HPDE6-E6E7 (cell line): Measurements from ENCODE around the gene CCR7.
A peak's percentile ranks its signal among the peaks of the same experiment; 100 is the strongest.

Source experiments
- DNase-seq: peaks from one replicate; pipeline ENCODE4 v3.0.0; 2011; ENCODE audit warnings: missing footprints; ENCODE audit errors: extremely low spot score

Gene CCR7

GRCh38 chr17:40516581-40517285 lies 48.5 kb downstream of the CCR7 start:
- no peak for DNase-seq

GRCh38 chr17:40515491-40516041 lies 49.7 kb downstream of the CCR7 start:
- DNase-seq, result no peak

GRCh38 chr17:40515011-40515410 lies 50.3 kb downstream of the CCR7 start:
- no peak for DNase-seq

GRCh38 chr17:40514013-40514875 lies 51.0 kb downstream of the CCR7 start:
- DNase-seq, result no peak

DNA sequence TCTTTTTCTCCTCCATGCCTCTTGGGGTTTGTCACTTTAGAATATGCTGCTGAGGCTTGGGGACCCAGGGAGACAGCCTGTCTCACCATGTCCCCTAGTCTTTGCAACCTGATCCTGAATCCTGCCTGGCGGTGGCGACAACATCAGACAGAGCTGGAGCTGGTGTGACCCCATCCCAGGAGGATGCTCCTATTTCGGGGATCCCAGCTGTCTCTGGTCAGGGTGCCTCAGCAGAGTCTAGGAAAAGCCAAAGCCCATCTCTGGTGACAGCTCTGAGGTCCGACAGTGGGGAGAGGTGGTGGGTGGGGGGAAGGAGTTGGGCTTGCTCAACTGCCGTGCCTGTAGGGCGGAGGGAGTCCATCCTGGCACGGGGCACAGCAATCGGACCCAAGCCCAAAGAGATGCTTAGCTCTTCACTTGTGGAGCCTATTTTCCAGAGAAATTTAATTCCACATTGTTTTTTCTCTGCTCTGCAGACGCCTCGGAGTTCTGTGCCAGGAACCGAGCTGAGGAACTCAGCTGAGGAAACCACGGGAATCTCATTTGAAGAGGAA lies 53.5 kb downstream of the CCR7 start:
- DNase-seq, result no peak

GRCh38 chr17:40511136-40511535 lies 54.1 kb downstream of the CCR7 start:
- DNase-seq, result no peak

DNA sequence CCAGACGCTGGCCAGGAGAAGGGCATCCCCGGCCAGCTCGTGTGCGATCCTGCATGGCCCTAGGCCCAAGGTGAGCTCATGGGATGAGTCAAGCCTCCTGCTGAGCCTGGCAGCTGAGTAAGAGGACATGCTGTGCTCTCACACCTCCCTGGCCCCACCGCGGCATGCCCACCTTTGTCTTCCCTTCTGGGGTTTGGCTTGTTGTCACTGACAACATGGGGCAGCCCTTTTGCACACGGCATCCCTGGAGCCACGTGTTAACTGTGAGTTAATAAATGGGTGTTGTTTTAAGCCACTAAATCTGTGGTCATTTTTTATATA lies 55.0 kb downstream of the CCR7 start:
- DNase-seq, result peak; percentile 96

GRCh38 chr17:40509626-40510327 lies 55.5 kb downstream of the CCR7 start:
- DNase-seq, result no peak

- no peak for DNase-seq
Observed at GRCh38 chr17:40506786-40507185, 58.5 kb downstream of the CCR7 start.
